Endothelial cell of umbilical vein (primary cell): ENCODE measurements around the gene HSP90AB1. TPM values are rescaled to one million over a fixed set of nuclear protein-coding genes. Genes with fewer than 3 reads are reported as not detected.
A peak's percentile ranks its signal among the peaks of the same experiment; 100 is the strongest.

Experiments
- BruUV-seq: library from RNA; stranded (reverse); fragments of 400-500 nt; replicated peaks from 2 replicates; lab custom pipeline; 2021; lab: Mats Ljungman, UMichigan
- CTCF ChIA-PET: fragments of 300-600, 350-600 bp; sonication (Branson Sonifier 250); formaldehyde crosslinking; loops from one replicate; lab custom pipeline; 2021; ENCODE audit warnings: antibody characterized with exemption, inconsistent platforms; lab: Charles Lee
- POLR2A ChIA-PET: fragments of 300-600, 350-600 bp; sonication (Branson Sonifier 250); formaldehyde crosslinking; loops from one replicate; lab custom pipeline; 2021; ENCODE audit warnings: antibody characterized with exemption, inconsistent platforms; lab: Charles Lee
- DNase-seq: peaks from one replicate; pipeline ENCODE4 v3.0.0-alpha.2; 2011; ENCODE audit warnings: low read depth, low spot score
- FAIRE-seq: peaks from 2 replicates; lab custom pipeline; 2011; peaks lifted over from hg19 to GRCh38; lab: Jason Lieb, UNC
- H2AFZ ChIP-seq: 2 replicates; pipeline ENCODE4 v1.6.0; 2012; ENCODE audit warnings: low read depth, low read length, control low read depth, inconsistent platforms
- H3K27ac ChIP-seq: 2 replicates; pipeline ENCODE4 v1.5.1; 2011; ENCODE audit warnings: low read depth, mild to moderate bottlenecking, control low read depth, low read length, moderate library complexity; ENCODE audit not compliant: insufficient read depth
- H3K27me3 ChIP-seq, 2 experiments: 2 replicates each; pipeline versions ENCODE4 v1.6.0 to v1.6.1; 2011; ENCODE audit warnings: low read length in 2 of 2, mixed read lengths in 1 of 2; ENCODE audit not compliant: control insufficient read depth in 2 of 2, insufficient read depth in 2 of 2
- H3K36me3 ChIP-seq, 2 experiments: 2 replicates in 1 of 2; 3 replicates in 1 of 2; pipeline ENCODE4 v1.5.1; 2011; ENCODE audit warnings: low read length in 2 of 2, mild to moderate bottlenecking in 1 of 2, moderate library complexity in 1 of 2; ENCODE audit not compliant: control insufficient read depth in 2 of 2, insufficient read depth in 2 of 2; ENCODE audit errors: extremely low read depth in 1 of 2
- H3K4me1 ChIP-seq: 3 replicates; pipeline ENCODE4 v1.5.1; 2011; ENCODE audit warnings: mild to moderate bottlenecking, low read length; ENCODE audit not compliant: control insufficient read depth, insufficient read depth; ENCODE audit errors: extremely low read depth
- H3K4me2 ChIP-seq: 2 replicates; pipeline ENCODE4 v1.6.1; 2011; ENCODE audit warnings: low read length, control low read depth, mixed read lengths; ENCODE audit not compliant: insufficient read depth
- H3K4me3 ChIP-seq, 3 experiments: fragments of 200-600 bp in 1 of 3; sonication (generic), shearing (Covaris generic) in 1 of 3; replicated peaks in 1 of 3; 2 replicates each; pipeline ENCODE4 v1.5.1; 2011 to 2016; ENCODE audit warnings: control low read depth in 3 of 3, low read length in 3 of 3, mild to moderate bottlenecking in 2 of 3, inconsistent platforms in 1 of 3, low read depth in 1 of 3, moderate library complexity in 1 of 3; ENCODE audit not compliant: insufficient read depth in 1 of 3
- H3K79me2 ChIP-seq: 2 replicates; pipeline ENCODE4 v1.6.0; 2012; ENCODE audit warnings: low read length, inconsistent platforms; ENCODE audit not compliant: control insufficient read depth, insufficient read depth
- H3K9ac ChIP-seq: replicated peaks from 2 replicates; pipeline ENCODE3; 2011; ENCODE audit warnings: low read length, control low read depth; ENCODE audit not compliant: insufficient read depth; ENCODE audit errors: extremely low read depth
- H3K9me1 ChIP-seq: replicated peaks from 3 replicates; pipeline ENCODE4 v1.6.0; 2011; ENCODE audit warnings: mild to moderate bottlenecking, low read length; ENCODE audit not compliant: control insufficient read depth, insufficient read depth; ENCODE audit errors: extremely low read depth
- H3K9me3 ChIP-seq: replicated peaks from 2 replicates; pipeline ENCODE4 v1.5.1; 2012; ENCODE audit warnings: low read length, inconsistent platforms; ENCODE audit not compliant: control insufficient read depth, insufficient read depth
- H4K20me1 ChIP-seq: replicated peaks from 2 replicates; pipeline ENCODE3; 2011; ENCODE audit warnings: mild to moderate bottlenecking, low read length; ENCODE audit not compliant: control insufficient read depth, insufficient read depth; ENCODE audit errors: extremely low read depth
- CTCF ChIP-seq, 2 donors: IDR thresholded peaks; 1 replicate in 1 of 2; 2 replicates in 1 of 2; pipeline ENCODE4 v1.5.1; 2011; ENCODE audit warnings: low read length in 2 of 2, mild to moderate bottlenecking in 2 of 2, moderate library complexity in 2 of 2, control low read depth in 1 of 2, inconsistent platforms in 1 of 2, low read depth in 1 of 2; ENCODE audit not compliant: insufficient read depth in 1 of 2; ENCODE audit errors: extremely low read depth in 1 of 2
- EZH2 ChIP-seq: IDR thresholded peaks from 2 replicates; pipeline ENCODE4 v1.6.1; 2012; ENCODE audit warnings: borderline replicate concordance, low read depth, mild to moderate bottlenecking, moderate library complexity, low read length, inconsistent platforms; ENCODE audit not compliant: severe bottlenecking
- FOS ChIP-seq: IDR thresholded peaks from 2 replicates; pipeline ENCODE4 v1.6.1; 2011; ENCODE audit warnings: mild to moderate bottlenecking, low read length, moderate library complexity, borderline replicate concordance; ENCODE audit not compliant: insufficient read depth
- GATA2 ChIP-seq: IDR thresholded peaks from 2 replicates; pipeline ENCODE4 v1.7.0; 2011; ENCODE audit warnings: low read depth, mild to moderate bottlenecking, moderate library complexity, mixed read lengths, low read length; ENCODE audit not compliant: insufficient read length, insufficient read depth
- JUN ChIP-seq: IDR thresholded peaks from 2 replicates; pipeline ENCODE4 v1.6.1; 2011; ENCODE audit warnings: borderline replicate concordance, low read depth; ENCODE audit not compliant: insufficient read length, insufficient read depth
- MAX ChIP-seq: IDR thresholded peaks from 2 replicates; pipeline ENCODE4 v1.6.1; 2011; ENCODE audit not compliant: insufficient read depth, insufficient read length
- MYC ChIP-seq: IDR thresholded peaks from one replicate; pipeline ENCODE4 v1.6.1; 2011; ENCODE audit warnings: mild to moderate bottlenecking, low read depth, low read length
- POLR2A ChIP-seq: IDR thresholded peaks from 2 replicates; pipeline ENCODE4 v1.6.1; 2012; ENCODE audit warnings: low read depth, mild to moderate bottlenecking, control low read depth, low read length
- POLR2AphosphoS5 ChIP-seq: IDR thresholded peaks from 2 replicates; pipeline ENCODE4 v1.6.1; 2012; ENCODE audit warnings: low read depth, mild to moderate bottlenecking, control low read depth, low read length, moderate library complexity; ENCODE audit not compliant: insufficient read depth
- dilution Hi-C: fragments of 300-500 bp; cut with MboI; formaldehyde crosslinking; loops from one replicate; pipeline ENCODE4 v1.15.0; 2019; ENCODE audit warnings: low sequenced_read_pairs; ENCODE audit not compliant: extremely low pct_ligation_motif_present
- intact Hi-C: fragments of 100-400 bp; cut with micrococcal nuclease; formaldehyde crosslinking; loops from one replicate; pipeline ENCODE4 v1.10.0; 2022
- polyA plus RNA-seq, 4 experiments: library from polyadenylated mRNA; depleted of rRNA in 3 of 4; stranded (reverse) in 3 of 4; unstranded in 1 of 4; fragments of >200 nt; gene quantifications; 2 replicates each; pipeline versions ENCODE4 v1.2.1 to v1.2.3, GENCODE V29; 2011 to 2012; ENCODE audit warnings: missing spikeins in 1 of 4
- total RNA-seq: library from RNA; stranded (reverse); gene quantifications from 2 replicates; pipeline ENCODE4 v1.2.3, GENCODE V29; 2021

Gene HSP90AB1
- total and polyA plus RNA-seq, 2 donors (not counting 3 experiments of a cell fraction or from before 2014, with no cell fraction given) = 824 to 1,201 TPM

- Histone ChIP-seq H3K27me3 (no peaks in the 10 kb centered on the region), H3K79me2 (peaks cover 63% of the 10 kb centered on the region), H4K20me1 (peaks cover 9% of the 10 kb centered on the region), H3K4me2 (peak overlapping the region; percentile 96), H3K36me3 (peaks cover 38 to 40% of the 10 kb centered on the region in 2 experiments), H3K9me1 (no peaks in the 10 kb centered on the region), H3K27ac (no peak overlapping the region), H3K4me3 (peak overlapping the region in 2 of 3 experiments; percentile 5 to 85), H2AFZ (no peak overlapping the region), H3K9me3 (no peaks in the 10 kb centered on the region), H3K4me1 (peaks cover 26% of the 10 kb centered on the region), H3K9ac (peak overlapping the region; percentile 93)
- TF ChIP-seq MAX (no peak), MYC (no peak), POLR2AphosphoS5 (no peak), EZH2 (no peak), CTCF (IDR thresholded peaks at IDR 0.05; ENCODE audit: extremely low read depth in 1 of 2, insufficient read depth in 1 of 2, low read depth in 1 of 2, low read length in 2 of 2) (no peak), GATA2 (no peak), JUN (no peak), POLR2A (no peak), FOS (no peak)
- intact Hi-C loops = no loop called here
- CTCF ChIA-PET = no interaction called here
- dilution Hi-C loops = no loop called here
- DNase-seq (no peak), FAIRE-seq (no peak)
- BruUV-seq = no TSS peak
- POLR2A ChIA-PET = interaction anchor here (0.5 kb wide), 1 partner anchor 122 kb away, joined by 3 read pairs; the partner anchor contains the start of genes MRPL14 and TMEM63B
These were observed 2.3 kb downstream of the HSP90AB1 start for GRCh38 chr6:44249082-44249748.
